MM.1S (cell line): ENCODE data around the gene MOSPD3.

Experiments used
- CTCF ChIP-seq: fragments of 300-600 bp; sonication (generic); IDR thresholded peaks from 2 replicates; pipeline ENCODE4 v1.5.1; 2016; ENCODE audit warnings: antibody characterized with exemption, low read length, mixed read lengths
- EZH2 ChIP-seq: fragments of 300-600 bp; sonication (generic); optimal IDR thresholded peaks from 2 replicates; pipeline ENCODE3; 2017; ENCODE audit warnings: low read depth, mild to moderate bottlenecking, antibody characterized with exemption, low read length, mixed read lengths
- EZH2phosphoT487 ChIP-seq: fragments of 300-600 bp; sonication (generic); IDR thresholded peaks from 2 replicates; pipeline ENCODE4 v1.6.1; 2018; ENCODE audit warnings: antibody characterized with exemption, low read length

DNA sequence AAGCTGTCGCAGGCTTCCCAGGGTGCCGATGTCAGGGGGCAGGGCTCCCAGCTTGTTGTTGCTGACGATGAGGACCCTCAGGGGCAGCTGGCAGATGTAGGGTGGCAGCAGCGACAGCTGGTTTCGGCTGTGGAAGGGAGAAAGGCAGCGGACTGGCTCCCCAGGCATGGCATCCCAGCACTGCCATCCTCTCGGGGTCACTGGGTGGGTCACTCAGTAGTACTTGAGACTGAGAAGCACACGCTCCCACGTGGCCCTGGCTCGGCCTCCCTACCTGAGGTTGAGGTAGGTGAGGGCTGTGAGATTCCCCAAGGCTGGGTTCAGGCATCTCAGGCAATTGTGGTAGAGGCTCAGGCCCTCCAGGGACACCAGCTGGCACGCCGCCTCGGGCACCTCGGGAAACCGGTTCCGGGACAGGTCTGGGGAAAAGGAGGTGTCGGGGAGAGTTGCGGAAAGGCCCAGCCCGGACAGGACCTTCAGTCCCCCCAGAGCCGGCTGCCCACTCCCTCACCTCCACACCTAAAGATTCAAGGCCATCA is 30.2 kb upstream of the MOSPD3 start:
- TF ChIP-seq CTCF (no peak), EZH2phosphoT487 (no peak), EZH2 (no peak)
